ENCODE data around the gene IFIT5.

DNA sequence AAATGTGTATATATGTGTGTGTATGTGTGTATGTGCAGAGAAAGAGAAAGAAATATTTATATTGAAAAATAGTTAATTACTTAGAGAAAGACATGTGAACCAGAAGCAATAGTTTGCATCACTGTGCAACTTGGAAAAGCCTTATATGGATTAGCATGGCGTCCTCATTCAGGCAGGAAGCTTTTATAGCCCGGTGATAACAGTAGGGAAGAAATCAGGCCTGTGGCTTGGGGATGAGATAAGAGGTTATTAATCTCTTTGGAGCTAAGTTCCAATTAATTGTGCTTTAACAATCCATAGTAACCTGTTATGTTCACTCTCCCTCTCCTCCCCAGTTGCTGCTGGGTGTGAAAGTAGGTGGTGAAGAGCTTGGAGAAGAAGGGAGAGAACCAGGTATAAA lies 36.5 kb downstream of the IFIT5 start:
- TF ChIP-seq, protein P1, sequence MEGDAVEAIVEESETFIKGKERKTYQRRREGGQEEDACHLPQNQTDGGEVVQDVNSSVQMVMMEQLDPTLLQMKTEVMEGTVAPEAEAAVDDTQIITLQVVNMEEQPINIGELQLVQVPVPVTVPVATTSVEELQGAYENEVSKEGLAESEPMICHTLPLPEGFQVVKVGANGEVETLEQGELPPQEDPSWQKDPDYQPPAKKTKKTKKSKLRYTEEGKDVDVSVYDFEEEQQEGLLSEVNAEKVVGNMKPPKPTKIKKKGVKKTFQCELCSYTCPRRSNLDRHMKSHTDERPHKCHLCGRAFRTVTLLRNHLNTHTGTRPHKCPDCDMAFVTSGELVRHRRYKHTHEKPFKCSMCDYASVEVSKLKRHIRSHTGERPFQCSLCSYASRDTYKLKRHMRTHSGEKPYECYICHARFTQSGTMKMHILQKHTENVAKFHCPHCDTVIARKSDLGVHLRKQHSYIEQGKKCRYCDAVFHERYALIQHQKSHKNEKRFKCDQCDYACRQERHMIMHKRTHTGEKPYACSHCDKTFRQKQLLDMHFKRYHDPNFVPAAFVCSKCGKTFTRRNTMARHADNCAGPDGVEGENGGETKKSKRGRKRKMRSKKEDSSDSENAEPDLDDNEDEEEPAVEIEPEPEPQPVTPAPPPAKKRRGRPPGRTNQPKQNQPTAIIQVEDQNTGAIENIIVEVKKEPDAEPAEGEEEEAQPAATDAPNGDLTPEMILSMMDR (IDR thresholded peaks at IDR 0.05) = no peak
- no peak for TF ChIP-seq POLR2A (IDR thresholded peaks at IDR 0.05)

Measured in breast epithelium (tissue), 3 donors.